GM18867 (cell line): Measurements from ENCODE around the gene PRKX.
"Not testable (repeated sequence)": the region's sequence is repeated elsewhere in the genome, so short reads cannot be mapped to it uniquely, and the experiment has no call there.

ENCODE experiments used
- ATAC-seq: cut with Tn5 transposase; IDR thresholded peaks from one replicate; pipeline ENCODE4 v1.9.1; 2021; ENCODE audit warnings: mild to moderate bottlenecking, moderate library complexity; ENCODE audit not compliant: unreplicated experiment

PRKX gene

GRCh38 chrX:3663576-3664250 is 49.7 kb downstream of the PRKX start:
- ATAC-seq = peak; percentile 58

- ATAC-seq = no peak
Measured at GRCh38 chrX:3659761-3660160, 53.7 kb downstream of the PRKX start.

- ATAC-seq = no peak
Measured at GRCh38 chrX:3655181-3655580, 58.3 kb downstream of the PRKX start.

GRCh38 chrX:3653111-3653510 is 60.3 kb downstream of the PRKX start:
- ATAC-seq = no peak

GRCh38 chrX:3651277-3651676 is 62.2 kb downstream of the PRKX start:
- no peak for ATAC-seq

GRCh38 chrX:3648084-3648483 is 65.4 kb downstream of the PRKX start:
- ATAC-seq = no peak

GRCh38 chrX:3639858-3640631 is 73.4 kb downstream of the PRKX start:
- not testable (repeated sequence) for ATAC-seq

- ATAC-seq = no peak
Measured at GRCh38 chrX:3639236-3639635, 74.2 kb downstream of the PRKX start.

- ATAC-seq = peak; percentile 78
Measured at GRCh38 chrX:3638280-3638873, 75.1 kb downstream of the PRKX start.

GRCh38 chrX:3636803-3637202 is 76.6 kb downstream of the PRKX start:
- ATAC-seq = no peak

GRCh38 chrX:3631196-3631595 is 82.3 kb downstream of the PRKX start:
- ATAC-seq = no peak

GRCh38 chrX:3627594-3627993 is 85.9 kb downstream of the PRKX start:
- no peak for ATAC-seq

- ATAC-seq = no peak
Measured at GRCh38 chrX:3621414-3621813, 92.0 kb downstream of the PRKX start.

- not testable (repeated sequence) for ATAC-seq
Measured at GRCh38 chrX:3611744-3612143, 101.7 kb downstream of the PRKX start.

- ATAC-seq = no peak
Measured at GRCh38 chrX:3609810-3610209, 103.6 kb downstream of the PRKX start.

- ATAC-seq = no peak
Measured at GRCh38 chrX:3603026-3603661, 110.3 kb downstream of the PRKX start.

GRCh38 chrX:3599802-3600430 is 113.5 kb downstream of the PRKX start:
- ATAC-seq = no peak

- no peak for ATAC-seq
Measured at GRCh38 chrX:3598709-3599108, 114.7 kb downstream of the PRKX start.

- ATAC-seq = no peak
Measured at GRCh38 chrX:3598046-3598605, 115.3 kb downstream of the PRKX start.

GRCh38 chrX:3592184-3592583 is 121.3 kb downstream of the PRKX start:
- no peak for ATAC-seq

- ATAC-seq = no peak
Measured at GRCh38 chrX:3589474-3589873, 124.0 kb downstream of the PRKX start.
